ENCODE data around the gene SLC8A1. TPM values are rescaled to one million over a fixed set of nuclear protein-coding genes. Genes with fewer than 3 reads are reported as not detected.
A peak's percentile ranks its signal among the peaks of the same experiment; 100 is the strongest.

Gene SLC8A1
- total RNA-seq, 2 experiments from 2014 or later = 1.9 to 2.3 TPM

- H3K4me1 Mint-ChIP-seq = peaks cover 2% of the 10 kb centered on the region
- H3K4me3 Mint-ChIP-seq = no peak overlapping the region
- POLR2A ChIA-PET = interaction anchor here (0.5 kb wide), 1 partner anchor 10 kb away, joined by 3 read pairs; no protein-coding TSS in a partner anchor
- CTCF ChIA-PET = no interaction called here
- no peak overlapping the region for H3K27ac Mint-ChIP-seq
- no peaks in the 10 kb centered on the region for H3K27me3 Mint-ChIP-seq
- no peak for ATAC-seq
- intact Hi-C loops (cut with DNase I, micrococcal nuclease) = no loop called here
- no peaks in the 10 kb centered on the region for H3K36me3 Mint-ChIP-seq (ENCODE audit: low read depth)
- DNase-seq = no peak
- H3K9me3 Mint-ChIP-seq (ENCODE audit: low read depth) = no peaks in the 10 kb centered on the region
Measured at GRCh38 chr2:40256649-40257048, 195.2 kb downstream of the SLC8A1 start.

- ChIA-PET CTCF (no interaction called here), POLR2A (interaction anchor here (0.5 kb wide), 1 partner anchor 9 kb away, joined by 3 read pairs; no protein-coding TSS in a partner anchor)
- Mint-ChIP-seq H3K4me3 (no peak overlapping the region), H3K4me1 (peaks cover 2% of the 10 kb centered on the region), H3K9me3 (ENCODE audit: low read depth) (no peaks in the 10 kb centered on the region), H3K27ac (no peak overlapping the region), H3K36me3 (ENCODE audit: low read depth) (no peaks in the 10 kb centered on the region), H3K27me3 (no peaks in the 10 kb centered on the region)
- DNase-seq (no peak), ATAC-seq (no peak)
- intact Hi-C loops (cut with DNase I, micrococcal nuclease) = no loop called here
Measured at GRCh38 chr2:40256008-40256407, 195.9 kb downstream of the SLC8A1 start.

- CTCF ChIA-PET = no interaction called here
- ATAC-seq (no peak), DNase-seq (no peak)
- no peaks in the 10 kb centered on the region for H3K27me3 Mint-ChIP-seq
- no peak overlapping the region for H3K4me3 Mint-ChIP-seq
- H3K27ac Mint-ChIP-seq = no peak overlapping the region
- no peaks in the 10 kb centered on the region for H3K9me3 Mint-ChIP-seq (ENCODE audit: low read depth)
- POLR2A ChIA-PET = no interaction called here
- H3K4me1 Mint-ChIP-seq = peaks cover 1% of the 10 kb centered on the region
- intact Hi-C loops (cut with DNase I, micrococcal nuclease) = no loop called here
- no peaks in the 10 kb centered on the region for H3K36me3 Mint-ChIP-seq (ENCODE audit: low read depth)
Measured at GRCh38 chr2:40255103-40255502, 196.8 kb downstream of the SLC8A1 start.

GRCh38 chr2:40254611-40255010, 197.3 kb downstream of the SLC8A1 start:
- no peak for ATAC-seq
- Mint-ChIP-seq H3K4me1 (no peaks in the 10 kb centered on the region), H3K27ac (no peak overlapping the region), H3K36me3 (ENCODE audit: low read depth) (no peaks in the 10 kb centered on the region), H3K4me3 (no peak overlapping the region), H3K9me3 (ENCODE audit: low read depth) (no peaks in the 10 kb centered on the region), H3K27me3 (no peaks in the 10 kb centered on the region)
- POLR2A ChIA-PET = no interaction called here
- intact Hi-C loops (cut with DNase I, micrococcal nuclease) = no loop called here
- no peak for DNase-seq
- CTCF ChIA-PET = no interaction called here

GRCh38 chr2:40251137-40251536, 200.8 kb downstream of the SLC8A1 start:
- H3K27me3 Mint-ChIP-seq = no peaks in the 10 kb centered on the region
- CTCF ChIA-PET = interaction anchor here (0.7 kb wide), 1 partner anchor 522 kb away, joined by 3 read pairs; no protein-coding TSS in a partner anchor

GRCh38 chr2:40249577-40249976, 202.3 kb downstream of the SLC8A1 start:
- no peak overlapping the region for H3K27ac Mint-ChIP-seq
- intact Hi-C loops (cut with DNase I, micrococcal nuclease) = loop anchor here in 1 of 2 experiments (10.0 kb wide), 3 partner anchors 305 to 515 kb away; no protein-coding TSS in a partner anchor
- H3K4me1 Mint-ChIP-seq = no peaks in the 10 kb centered on the region
- no peaks in the 10 kb centered on the region for H3K9me3 Mint-ChIP-seq (ENCODE audit: low read depth)
- POLR2A ChIA-PET = no interaction called here
- ATAC-seq (no peak), DNase-seq (no peak)
- H3K36me3 Mint-ChIP-seq (ENCODE audit: low read depth) = no peaks in the 10 kb centered on the region
- CTCF ChIA-PET = no interaction called here
- H3K27me3 Mint-ChIP-seq = no peaks in the 10 kb centered on the region
- no peak overlapping the region for H3K4me3 Mint-ChIP-seq

More at GRCh38 chr2:40251137-40251536, 200.8 kb downstream of the SLC8A1 start:
- Mint-ChIP-seq H3K4me3 (no peak overlapping the region), H3K36me3 (ENCODE audit: low read depth) (no peaks in the 10 kb centered on the region), H3K4me1 (no peaks in the 10 kb centered on the region), H3K9me3 (ENCODE audit: low read depth) (no peaks in the 10 kb centered on the region), H3K27ac (no peak overlapping the region)
- POLR2A ChIA-PET = no interaction called here
- intact Hi-C loops (cut with DNase I, micrococcal nuclease) = no loop called here
- no peak for ATAC-seq
- no peak for DNase-seq

GRCh38 chr2:40248294-40248693, 203.6 kb downstream of the SLC8A1 start:
- Mint-ChIP-seq H3K36me3 (ENCODE audit: low read depth) (no peaks in the 10 kb centered on the region), H3K4me1 (no peaks in the 10 kb centered on the region), H3K4me3 (no peak overlapping the region), H3K9me3 (ENCODE audit: low read depth) (no peaks in the 10 kb centered on the region), H3K27me3 (no peaks in the 10 kb centered on the region), H3K27ac (no peak overlapping the region)
- ChIA-PET POLR2A (no interaction called here), CTCF (no interaction called here)
- no peak for DNase-seq
- intact Hi-C loops (cut with DNase I, micrococcal nuclease) = loop anchor here in 1 of 2 experiments (10.0 kb wide), 3 partner anchors 307 to 517 kb away; no protein-coding TSS in a partner anchor
- no peak for ATAC-seq

- ATAC-seq = peak; percentile 36
- ChIA-PET POLR2A (no interaction called here), CTCF (no interaction called here)
- Mint-ChIP-seq H3K4me1 (no peaks in the 10 kb centered on the region), H3K27ac (no peak overlapping the region), H3K9me3 (ENCODE audit: low read depth) (no peaks in the 10 kb centered on the region), H3K27me3 (peaks cover 4% of the 10 kb centered on the region), H3K36me3 (ENCODE audit: low read depth) (no peaks in the 10 kb centered on the region), H3K4me3 (no peak overlapping the region)
- intact Hi-C loops (cut with DNase I, micrococcal nuclease) = loop anchor here in 1 of 2 experiments (10.0 kb wide), 3 partner anchors 310 to 520 kb away; no protein-coding TSS in a partner anchor
- peak; percentile 41 for DNase-seq
Measured at GRCh38 chr2:40244675-40245074, 207.2 kb downstream of the SLC8A1 start.

GRCh38 chr2:40244251-40244650, 207.6 kb downstream of the SLC8A1 start:
- Mint-ChIP-seq H3K27me3 (peaks cover 4% of the 10 kb centered on the region), H3K4me3 (no peak overlapping the region), H3K9me3 (ENCODE audit: low read depth) (no peaks in the 10 kb centered on the region), H3K36me3 (ENCODE audit: low read depth) (no peaks in the 10 kb centered on the region), H3K27ac (no peak overlapping the region), H3K4me1 (no peaks in the 10 kb centered on the region)
- POLR2A ChIA-PET = no interaction called here
- DNase-seq = no peak
- CTCF ChIA-PET = no interaction called here
- intact Hi-C loops (cut with DNase I, micrococcal nuclease) = loop anchor here in 1 of 2 experiments (10.0 kb wide), 3 partner anchors 311 to 521 kb away; no protein-coding TSS in a partner anchor
- no peak for ATAC-seq

GRCh38 chr2:40243581-40244187, 208.2 kb downstream of the SLC8A1 start:
- DNase-seq (no peak), ATAC-seq (no peak)
- ChIA-PET POLR2A (no interaction called here), CTCF (no interaction called here)
- Mint-ChIP-seq H3K27me3 (peaks cover 4% of the 10 kb centered on the region), H3K9me3 (ENCODE audit: low read depth) (no peaks in the 10 kb centered on the region), H3K4me3 (no peak overlapping the region), H3K4me1 (no peaks in the 10 kb centered on the region), H3K27ac (no peak overlapping the region), H3K36me3 (ENCODE audit: low read depth) (no peaks in the 10 kb centered on the region)
- intact Hi-C loops (cut with DNase I, micrococcal nuclease) = loop anchor here in 1 of 2 experiments (10.0 kb wide), 3 partner anchors 311 to 521 kb away; no protein-coding TSS in a partner anchor

GRCh38 chr2:40242315-40242714, 209.6 kb downstream of the SLC8A1 start:
- Mint-ChIP-seq H3K4me1 (no peaks in the 10 kb centered on the region), H3K27ac (no peak overlapping the region), H3K9me3 (ENCODE audit: low read depth) (no peaks in the 10 kb centered on the region), H3K27me3 (peaks cover 4% of the 10 kb centered on the region), H3K36me3 (ENCODE audit: low read depth) (no peaks in the 10 kb centered on the region), H3K4me3 (no peak overlapping the region)
- ChIA-PET CTCF (no interaction called here), POLR2A (no interaction called here)
- no peak for ATAC-seq
- intact Hi-C loops (cut with DNase I, micrococcal nuclease) = loop anchor here in 1 of 2 experiments (10.0 kb wide), 3 partner anchors 312 to 522 kb away; no protein-coding TSS in a partner anchor
- DNase-seq = no peak

GRCh38 chr2:40240070-40240469, 211.8 kb downstream of the SLC8A1 start:
- H3K4me1 Mint-ChIP-seq = no peaks in the 10 kb centered on the region
- CTCF ChIA-PET = no interaction called here
- POLR2A ChIA-PET = no interaction called here
- H3K36me3 Mint-ChIP-seq (ENCODE audit: low read depth) = no peaks in the 10 kb centered on the region
- peaks cover 4% of the 10 kb centered on the region for H3K27me3 Mint-ChIP-seq
- no peak overlapping the region for H3K27ac Mint-ChIP-seq
- no peaks in the 10 kb centered on the region for H3K9me3 Mint-ChIP-seq (ENCODE audit: low read depth)
- ATAC-seq (no peak), DNase-seq (no peak)
- no peak overlapping the region for H3K4me3 Mint-ChIP-seq
- intact Hi-C loops (cut with DNase I, micrococcal nuclease) = loop anchor here in 1 of 2 experiments (10.0 kb wide), 3 partner anchors 315 to 525 kb away; no protein-coding TSS in a partner anchor

All from activated CD4-positive, alpha-beta T cell treated with anti-CD3 and anti-CD28 coated beads for 36 hours (primary cell).